HG03460 (cell line): Measurements from ENCODE around the gene AMBP.

ENCODE experiments used
- ATAC-seq: cut with Tn5 transposase; IDR thresholded peaks from one replicate; pipeline ENCODE4 v1.9.1; 2021; ENCODE audit not compliant: unreplicated experiment

Gene AMBP

DNA sequence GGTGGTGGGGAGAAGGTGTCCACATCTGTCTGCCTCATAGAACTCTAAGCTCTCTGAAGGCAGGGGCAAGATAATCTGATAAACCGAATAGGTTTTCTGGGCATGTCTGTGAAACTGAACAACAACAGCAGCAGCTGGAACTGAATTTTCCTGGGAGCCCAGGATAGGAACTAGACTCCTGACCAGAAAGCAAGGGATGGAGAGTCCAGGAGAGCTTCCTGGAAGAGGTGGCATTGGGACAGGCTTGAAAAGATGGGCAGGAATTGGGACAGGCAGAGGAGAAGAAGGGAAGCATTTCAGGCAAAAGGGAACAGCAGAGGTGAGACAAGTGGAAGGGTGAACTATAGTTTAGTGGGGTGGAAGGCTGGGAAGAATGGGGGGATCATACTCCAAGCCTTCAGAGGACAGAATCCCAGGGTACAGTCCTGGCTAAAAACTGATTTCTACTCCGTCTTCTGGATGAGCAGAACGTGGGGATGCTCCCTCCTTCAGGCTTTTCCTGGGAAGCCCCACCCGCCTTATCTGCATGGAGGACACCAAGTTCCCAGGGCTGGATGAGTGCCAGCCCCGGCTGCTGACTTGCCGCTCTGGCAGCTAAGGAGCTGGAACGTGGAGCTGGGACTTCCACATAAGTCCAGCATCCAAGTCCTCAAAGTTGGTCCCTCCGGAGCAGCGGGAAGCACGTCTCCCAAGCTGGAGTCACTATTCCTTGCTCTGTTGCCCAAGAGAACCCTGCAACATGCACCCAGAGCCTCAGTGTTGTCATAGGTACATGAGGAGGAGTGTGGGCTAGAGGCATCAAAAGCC is 34.9 kb upstream of the AMBP start:
- no peak for ATAC-seq

DNA sequence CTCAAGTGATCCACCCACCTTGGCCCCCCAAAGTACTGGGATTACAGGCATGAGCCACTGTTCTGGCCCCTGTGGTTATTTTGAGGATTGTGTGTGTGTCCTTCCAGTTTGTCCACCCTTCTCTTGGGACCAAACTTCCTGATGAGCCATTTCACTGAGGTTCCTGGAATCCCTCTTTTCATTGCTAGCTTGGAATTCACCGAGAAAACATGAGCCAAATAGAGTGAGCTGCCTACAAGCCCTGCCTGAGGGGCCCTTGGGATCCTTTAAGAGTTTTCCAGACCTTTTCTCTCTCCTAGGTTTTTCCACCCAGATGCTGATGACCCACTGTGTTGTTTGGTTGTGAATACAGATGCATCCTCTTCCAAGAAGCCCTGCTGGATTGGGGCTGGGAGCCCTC is 34.2 kb upstream of the AMBP start:
- ATAC-seq = no peak

DNA sequence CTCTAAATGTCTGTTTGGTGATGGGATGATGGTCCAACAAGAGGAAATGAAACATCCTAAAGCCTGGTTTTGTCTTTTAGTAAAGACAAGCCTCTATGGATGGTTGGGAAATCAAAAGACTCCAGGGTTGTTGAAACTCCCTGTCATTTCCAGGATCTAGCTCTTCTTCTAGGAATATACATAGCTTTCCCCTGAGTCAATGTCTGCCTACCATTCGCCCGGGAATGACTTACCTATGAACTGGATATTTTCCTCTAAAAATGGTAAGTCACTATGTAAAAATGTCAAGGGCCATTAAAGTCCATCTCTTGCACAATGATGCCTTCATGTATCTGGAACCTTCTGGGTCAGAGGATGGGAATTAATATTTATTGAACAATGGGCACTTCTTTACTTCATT is 32.1 kb upstream of the AMBP start:
- ATAC-seq = no peak

DNA sequence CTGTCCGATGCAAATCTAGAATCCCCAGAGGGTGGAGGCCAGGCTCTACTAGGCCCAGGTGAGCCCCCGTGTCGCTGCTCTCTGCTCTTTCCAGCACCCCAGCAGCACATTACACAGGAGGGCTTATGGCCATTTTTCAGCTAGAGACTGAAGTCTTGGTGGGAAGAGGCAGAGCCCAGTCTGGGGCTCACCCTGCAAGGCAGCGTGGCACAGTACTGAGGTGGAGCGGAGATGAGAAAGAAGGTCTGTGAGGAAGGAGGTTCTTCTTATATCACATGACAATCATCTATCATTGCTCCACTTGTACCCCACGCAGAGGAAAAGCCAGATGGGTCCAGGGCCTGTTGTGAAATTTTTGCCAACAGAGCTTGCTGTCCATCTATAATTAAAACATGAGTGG is 31.0 kb upstream of the AMBP start:
- ATAC-seq = no peak

DNA sequence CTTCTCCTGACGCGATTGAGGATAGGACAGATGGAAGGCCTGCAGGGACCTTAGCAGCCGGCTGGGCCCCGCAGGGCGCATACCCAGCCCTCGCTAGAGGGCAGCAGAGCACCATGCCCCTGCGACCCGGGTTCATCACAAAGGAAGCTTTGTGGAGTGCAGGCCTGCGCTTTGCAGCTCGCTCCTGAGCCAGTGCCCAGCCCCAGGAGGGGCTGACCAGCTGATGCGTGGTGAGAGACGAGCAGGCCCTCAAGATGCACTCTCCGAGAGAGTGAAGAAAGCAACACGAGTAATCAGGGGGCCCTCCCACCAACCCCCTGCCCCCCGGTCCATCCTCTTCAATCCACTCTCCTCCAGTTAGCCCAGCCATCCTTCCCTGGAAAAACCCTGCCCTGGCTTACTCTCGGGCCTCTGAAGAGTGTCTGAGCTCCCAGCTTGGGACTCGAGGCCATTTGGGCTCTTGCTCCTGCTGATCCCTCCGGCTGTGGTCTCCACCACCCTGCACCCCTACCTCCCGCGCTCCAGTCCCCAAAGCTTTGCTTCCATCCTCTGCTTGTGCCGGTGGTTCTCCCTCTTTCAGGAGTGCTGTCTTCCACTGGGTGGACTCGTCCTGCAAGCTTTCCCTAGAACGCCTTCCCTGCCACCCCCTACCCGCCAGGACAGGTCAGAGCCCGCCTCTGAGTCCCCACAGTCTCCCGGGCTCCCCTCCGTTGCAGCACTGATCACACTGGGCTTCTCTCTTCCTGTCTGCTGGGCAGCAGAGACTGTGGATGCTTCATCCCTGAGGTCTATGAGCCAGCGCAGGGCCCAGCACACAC is 30.1 kb upstream of the AMBP start:
- no peak for ATAC-seq

DNA sequence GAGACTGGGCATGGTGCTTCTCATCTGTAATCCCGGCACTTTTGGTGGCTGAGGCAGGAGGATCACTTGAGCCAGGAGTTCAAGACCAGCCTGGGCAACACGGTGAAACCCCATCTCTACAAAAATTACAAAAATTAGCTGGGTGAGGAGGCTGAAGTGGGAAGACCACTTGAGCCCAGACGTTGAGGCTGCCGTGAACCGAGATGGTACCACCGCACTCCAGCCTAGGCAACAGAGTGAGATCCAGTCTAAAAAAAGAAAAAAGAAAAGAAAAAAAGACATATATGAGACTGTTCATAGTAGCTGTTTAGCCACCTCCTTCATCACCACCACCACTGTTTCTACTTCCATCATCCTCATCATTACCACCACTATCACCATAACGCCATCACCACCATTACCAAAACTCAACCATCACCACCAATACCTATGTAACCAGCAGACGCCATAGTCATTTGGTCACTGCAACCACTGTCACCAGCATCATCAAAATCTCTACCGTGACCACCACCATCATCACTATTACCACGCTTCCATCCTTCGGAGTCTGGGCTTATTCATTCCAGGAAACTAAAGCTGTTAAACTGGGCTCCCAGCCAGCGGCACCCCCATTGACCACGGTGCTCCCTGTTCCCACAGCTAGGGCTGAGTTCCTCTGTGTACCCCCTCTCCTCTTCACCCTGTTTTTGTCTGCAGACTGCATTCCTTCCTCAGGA is 29.3 kb upstream of the AMBP start:
- ATAC-seq = no peak

DNA sequence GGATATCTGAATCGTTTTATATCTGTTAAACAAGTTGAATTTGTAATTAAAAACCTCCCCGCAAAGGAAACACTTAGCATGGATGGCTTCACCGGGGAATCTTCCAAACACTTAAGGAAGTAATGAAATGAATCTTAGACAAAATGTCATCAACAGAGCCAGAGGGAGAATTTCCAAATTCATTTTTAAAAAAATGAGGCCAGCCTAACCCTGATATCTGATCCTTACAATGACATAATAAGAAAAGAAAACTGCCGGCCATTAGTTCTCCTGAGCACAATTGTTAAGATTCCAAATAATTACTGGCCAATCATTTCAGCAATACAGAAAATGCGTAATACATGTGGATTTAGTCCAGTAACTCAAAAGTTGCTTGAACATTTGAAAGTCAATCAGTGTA is 27.1 kb upstream of the AMBP start:
- no peak for ATAC-seq

DNA sequence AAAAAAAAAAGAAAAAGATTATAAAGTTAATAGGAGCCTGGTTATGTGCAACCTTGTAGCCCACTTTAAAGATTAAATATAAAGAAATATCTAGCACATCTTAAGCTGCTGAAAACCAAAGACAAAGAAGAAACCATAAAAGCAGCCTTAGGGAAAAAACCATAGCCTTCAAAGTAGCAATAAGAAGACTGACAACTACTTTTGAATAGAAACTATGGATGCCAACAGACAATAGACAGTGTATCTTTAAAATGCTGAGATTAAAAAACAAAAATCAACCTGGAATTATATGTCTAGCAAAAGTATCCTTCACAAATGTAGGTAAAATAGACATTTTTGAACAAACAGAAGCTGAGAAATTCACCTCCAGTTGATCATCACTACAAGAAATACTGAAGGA is 24.4 kb upstream of the AMBP start:
- ATAC-seq = no peak

DNA sequence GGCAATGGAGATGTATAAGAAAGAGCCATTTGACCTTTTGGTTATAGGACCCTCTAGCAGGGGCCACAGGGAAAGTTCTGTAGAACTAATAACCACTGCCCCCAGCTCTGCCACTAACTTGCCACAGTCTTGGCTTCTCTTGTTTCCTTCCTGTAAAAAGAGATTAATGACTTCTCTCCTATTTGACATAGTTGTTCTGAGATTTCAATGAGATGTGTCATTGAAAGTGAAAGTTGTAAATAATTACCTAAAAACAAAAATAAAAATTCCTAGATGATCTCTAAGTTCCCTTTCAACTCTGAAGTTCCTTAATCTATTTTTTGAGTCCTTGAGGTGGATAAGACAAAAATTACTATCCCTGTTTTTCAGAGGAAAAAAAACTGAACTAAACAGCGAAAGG is 22.4 kb upstream of the AMBP start:
- ATAC-seq = no peak

DNA sequence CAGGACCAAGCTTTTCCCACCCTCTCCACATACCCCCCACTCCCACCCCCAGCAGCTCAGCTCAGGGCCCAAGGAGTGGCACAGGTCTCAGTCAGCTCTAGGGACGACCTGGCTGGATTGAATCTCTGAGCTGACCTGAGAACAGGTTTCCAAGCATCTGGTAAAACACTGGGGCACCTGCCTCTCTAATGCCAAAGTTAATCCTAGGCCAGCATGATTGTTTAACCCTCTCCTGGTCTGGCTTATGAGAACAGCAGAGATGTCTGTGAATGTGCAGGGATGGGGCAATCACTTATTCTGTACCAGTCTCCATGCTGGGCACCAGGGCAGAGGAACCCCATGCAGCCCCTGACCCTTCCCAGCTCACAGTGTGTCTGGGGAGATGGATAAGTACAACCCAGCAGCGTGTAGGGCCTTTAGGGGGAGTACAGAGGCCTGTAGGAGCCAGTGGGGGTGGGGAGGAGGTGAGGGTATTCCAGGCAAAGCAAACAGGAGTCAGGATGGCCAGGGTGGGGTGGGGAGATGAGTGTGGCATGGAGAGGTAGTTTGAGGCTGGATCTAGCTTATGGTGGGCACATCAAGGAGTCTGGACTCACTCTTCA is 21.7 kb upstream of the AMBP start:
- ATAC-seq = no peak

DNA sequence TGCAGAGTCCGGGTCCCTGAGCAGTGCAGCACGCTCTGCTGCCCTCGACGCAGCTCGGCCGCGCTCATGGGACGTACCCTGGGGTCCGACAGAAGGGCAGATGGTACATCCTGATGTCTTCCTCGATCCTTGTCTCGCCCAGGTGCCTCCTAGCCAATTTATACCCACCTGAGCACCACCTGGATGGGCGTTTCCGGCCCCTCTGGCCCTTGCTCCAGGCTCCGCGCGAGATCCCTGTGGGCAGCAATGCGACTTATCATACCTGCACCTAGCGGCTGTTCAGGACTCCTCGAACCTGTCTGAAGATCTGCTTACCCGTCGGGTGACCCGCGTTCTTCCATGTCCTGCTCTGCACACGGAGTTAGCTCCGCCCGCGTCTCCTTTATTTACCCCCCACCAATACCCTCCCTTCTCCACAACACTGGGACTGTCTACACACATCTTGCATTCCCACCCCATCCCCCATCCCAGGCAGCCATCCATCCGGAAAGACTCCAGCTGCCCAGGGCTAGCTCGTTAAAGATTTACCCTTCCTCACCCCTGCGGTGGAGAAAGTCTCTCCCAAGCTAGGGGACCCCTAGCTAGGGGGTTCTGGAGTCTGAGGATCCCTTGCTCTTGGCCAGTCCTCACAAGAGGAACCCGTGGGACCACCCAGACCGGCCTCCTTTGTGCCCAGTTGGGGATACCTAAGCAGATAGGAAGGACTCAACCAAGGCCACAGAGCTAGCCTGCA is 21.0 kb upstream of the AMBP start, which contains the start of gene KIF12:
KIF12 (minus strand) TSS at position 357 of the 733 bp plus-strand sequence; CDS start at position 341, 16 bp downstream.
- ATAC-seq = no peak

DNA sequence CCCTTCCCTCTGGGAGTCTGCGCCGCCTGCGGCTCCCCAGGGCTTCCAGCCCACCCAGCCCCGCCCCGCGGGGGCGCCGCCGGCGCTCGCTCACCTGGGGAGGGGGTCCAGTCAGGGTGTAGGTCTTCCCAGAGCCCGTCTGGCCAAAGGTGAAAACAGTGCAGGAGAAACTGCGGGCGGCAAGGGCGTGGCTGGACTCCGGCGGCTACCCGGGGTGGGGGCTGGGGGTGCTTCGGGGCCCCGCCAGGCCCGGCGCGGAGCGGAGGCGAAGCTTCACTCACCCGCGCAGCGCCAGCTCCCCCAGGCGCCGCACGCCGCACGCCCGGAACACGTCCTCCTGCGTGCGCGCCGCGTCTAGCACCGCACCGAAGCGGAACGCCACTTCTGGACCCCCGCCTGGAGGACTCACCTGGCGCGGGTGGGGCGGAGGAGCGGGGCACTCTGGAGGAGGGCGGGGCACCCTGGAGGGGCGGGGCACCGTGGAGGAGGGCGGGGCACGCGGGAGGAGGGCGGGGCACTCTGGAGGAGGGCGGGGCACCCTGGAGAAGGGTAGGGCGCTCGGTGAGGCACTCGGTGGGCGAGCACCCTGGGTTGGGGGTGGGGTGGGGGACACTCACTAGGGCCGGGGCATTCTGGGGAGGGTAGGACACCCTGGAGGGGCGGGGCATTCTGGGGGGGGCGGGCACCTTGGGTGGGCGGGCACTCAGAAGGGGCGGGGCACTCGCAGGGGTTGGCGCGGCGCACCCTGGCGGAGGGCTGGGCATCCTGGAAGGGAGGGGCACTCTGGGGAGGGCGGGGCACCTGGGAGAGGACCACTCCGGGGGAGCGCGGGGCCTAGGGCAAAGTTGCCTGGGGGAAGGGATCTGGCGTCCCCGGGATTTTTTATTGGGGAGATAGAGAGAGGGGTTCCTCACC is 20.2 kb upstream of the AMBP start:
- no peak for ATAC-seq

DNA sequence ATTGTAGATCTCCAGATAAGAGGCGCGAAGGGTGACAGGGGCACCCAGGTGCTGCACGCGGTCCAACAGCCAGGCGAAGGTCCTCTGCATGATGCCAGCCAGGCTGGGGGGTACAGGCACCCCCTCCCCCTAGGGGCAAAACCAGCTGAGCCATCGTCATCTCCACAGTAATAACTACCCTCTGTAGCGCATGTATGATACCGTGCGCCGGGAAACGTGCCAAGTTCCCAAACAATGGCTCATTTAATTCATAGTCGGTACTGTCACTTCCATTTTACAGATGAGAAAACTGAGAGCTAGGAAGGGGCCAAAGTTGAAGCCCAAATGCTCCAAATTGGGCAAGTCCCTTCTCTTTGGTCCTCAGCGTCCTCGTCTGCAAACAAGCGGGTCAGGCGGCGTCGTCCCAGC is 19.5 kb upstream of the AMBP start:
- ATAC-seq = no peak

DNA sequence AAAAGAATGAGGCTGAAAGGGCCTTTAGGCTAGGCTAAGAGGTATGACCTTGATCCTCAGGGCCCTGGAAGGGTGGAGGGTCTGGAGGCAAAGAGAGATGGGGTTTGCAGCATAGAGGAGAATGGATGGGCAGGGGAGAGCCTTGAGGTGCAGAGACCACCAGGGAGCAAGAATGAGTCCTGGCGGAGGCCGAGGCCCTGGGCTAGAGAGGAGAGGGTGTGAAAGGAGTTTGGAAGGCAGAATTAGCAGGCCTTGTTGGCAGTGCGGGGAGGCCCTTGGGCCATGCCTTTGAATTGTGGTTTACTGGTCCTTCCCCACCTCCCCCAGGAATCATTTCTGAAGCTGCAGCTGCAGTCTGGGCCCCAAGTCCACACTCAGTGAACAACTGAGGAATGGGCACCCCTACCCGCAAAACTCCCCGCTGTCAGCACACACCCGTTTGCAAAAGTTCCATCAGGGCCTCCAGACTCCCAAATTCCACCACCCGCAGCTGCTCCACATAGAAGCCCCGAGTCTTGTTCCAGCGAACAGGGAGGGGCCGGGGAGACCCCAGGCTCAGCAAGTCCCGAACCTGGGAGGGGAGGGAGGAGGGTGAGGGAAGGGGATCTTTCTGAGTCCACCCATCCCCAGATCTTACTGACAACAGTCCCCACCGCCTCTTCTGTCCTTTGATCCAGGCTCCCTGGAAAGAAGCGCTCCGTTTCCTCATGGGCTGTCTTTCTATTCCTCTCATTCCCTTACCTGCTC is 18.9 kb upstream of the AMBP start:
- no peak for ATAC-seq

DNA sequence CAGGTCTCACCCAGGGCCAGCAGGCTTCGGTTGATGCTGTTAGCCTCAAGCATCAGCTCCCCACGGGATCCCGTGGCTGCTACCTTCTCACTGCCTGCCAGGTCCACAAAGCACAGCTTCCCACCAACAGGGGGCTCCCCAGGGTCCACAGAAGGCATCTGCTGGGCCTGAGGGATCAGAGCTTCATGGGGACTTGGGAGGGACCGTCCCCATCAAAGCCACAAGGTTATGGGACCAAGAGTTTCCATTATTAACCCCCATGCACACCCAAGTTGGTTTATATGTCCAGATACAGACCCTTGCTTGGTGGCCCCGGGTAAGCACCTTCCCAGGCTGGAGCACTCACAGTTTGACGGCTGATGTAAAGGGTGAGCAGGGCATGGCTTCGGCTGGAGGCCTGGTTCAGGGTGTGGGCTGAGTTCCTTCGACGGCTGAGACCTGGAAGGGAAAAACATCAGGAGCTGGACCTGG is 18.0 kb upstream of the AMBP start:
- no peak for ATAC-seq

DNA sequence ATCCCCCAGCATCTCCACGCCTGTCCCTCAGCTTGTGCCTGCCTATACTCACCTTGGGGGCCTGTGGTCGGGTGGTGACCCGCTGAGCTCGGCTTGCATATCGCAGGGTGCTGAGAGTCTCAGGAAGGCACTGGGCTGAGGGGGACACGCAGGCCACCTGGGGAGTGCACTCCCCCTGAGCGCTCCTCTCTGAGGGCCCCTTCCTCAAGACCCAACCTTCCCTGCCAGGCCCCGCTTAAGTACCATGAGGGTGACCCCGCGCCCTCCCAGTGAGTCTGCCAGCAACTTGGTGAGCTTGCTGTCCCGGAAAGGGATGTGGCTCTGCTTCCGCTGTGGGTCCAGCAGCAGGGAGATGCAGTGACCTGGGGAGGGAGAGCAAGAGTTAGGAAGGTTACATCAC is 16.9 kb upstream of the AMBP start:
- ATAC-seq = no peak

DNA sequence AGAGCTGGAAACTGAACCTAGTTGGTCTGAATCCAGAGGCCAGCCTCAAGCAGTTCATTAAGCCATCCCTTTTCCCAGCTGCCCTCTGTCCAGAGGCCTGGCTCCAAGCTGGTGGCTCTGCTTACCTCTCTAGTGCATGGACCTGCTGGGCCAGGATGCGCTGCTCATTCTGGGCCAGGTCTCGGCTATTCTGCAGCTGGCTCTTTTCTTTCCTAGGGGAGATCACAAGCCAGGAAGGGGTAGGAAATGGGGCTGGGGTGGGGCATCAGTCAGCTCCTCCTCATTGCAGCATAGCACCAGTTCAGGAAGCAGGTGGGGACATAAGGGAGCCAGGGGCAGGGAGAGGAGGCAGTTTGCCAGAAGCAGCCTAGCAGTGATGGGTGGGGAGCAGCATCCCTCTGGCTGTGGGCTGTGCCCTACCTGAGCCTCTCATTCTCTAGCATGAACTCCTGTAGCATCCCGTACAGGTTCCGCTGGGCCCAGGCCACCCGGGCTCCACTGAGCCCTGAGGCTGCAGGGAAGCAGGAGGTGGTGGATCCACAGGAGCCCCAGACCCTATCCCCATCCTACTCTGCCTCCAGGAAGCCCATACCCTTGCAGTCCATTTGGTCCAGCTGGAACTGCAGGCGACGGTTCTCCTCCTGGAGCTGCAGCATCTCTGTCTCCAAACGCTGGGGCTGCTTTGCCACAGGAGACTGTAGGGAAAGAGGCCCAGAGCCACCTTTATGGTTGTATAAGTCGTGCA is 15.8 kb upstream of the AMBP start:
- no peak for ATAC-seq

DNA sequence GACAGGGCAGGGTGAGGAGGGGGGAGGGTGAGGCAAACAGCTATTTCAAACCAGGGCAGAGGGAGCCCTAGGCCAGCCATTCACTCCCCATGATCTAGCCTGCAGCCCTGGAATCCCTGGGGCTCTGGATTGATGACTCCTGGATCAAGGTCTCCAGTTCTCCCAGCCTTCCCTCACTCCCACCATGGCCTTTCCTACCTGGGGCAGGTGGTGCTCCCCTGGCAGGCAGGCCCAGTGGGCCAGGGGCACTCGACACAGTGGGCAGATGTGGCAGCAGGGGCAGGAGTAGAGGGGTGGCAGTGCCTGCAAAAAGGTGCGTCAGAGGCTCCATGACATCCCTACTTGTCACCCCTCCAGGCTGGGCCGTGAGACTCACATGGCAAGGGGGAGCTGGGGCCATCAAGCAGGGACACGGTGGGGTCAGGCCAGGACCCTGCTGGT is 15.0 kb upstream of the AMBP start:
- ATAC-seq = no peak
